ENCODE data around the gene EPB41.

DNA sequence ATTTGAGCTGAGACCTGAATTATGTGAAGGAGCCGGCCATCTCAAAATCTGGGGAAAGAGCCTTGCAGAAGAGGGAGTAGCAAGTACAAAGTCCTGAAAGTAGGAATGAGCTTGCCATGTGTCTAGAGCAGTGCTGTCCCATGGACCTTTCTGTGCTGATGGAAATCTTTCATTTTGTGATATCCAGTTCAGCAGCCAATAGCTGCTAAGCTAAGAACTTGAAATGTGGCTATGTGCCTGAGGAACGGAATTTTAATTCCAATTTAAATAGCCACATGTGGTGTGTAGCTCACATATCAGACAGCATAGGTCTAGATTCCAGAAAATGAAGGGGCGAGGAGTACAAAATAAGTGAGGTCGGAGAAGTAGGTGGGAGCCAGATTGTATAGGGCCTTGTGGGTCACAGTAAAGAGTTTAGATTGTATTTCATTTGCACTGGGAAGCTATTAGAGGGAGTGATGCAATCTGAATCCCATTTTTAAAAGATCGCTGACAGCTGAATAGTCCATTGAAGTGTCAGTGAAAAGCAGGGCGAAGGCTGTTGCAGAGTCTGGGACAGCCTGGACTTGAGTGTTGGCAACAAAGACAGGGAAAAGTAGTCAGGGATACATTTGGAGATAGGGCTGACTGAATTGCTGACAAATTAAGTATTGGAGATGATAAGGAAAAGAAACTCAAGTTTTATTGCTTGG, 129.1 kb downstream of the EPB41 start:
- TF ChIP-seq, protein P1, sequence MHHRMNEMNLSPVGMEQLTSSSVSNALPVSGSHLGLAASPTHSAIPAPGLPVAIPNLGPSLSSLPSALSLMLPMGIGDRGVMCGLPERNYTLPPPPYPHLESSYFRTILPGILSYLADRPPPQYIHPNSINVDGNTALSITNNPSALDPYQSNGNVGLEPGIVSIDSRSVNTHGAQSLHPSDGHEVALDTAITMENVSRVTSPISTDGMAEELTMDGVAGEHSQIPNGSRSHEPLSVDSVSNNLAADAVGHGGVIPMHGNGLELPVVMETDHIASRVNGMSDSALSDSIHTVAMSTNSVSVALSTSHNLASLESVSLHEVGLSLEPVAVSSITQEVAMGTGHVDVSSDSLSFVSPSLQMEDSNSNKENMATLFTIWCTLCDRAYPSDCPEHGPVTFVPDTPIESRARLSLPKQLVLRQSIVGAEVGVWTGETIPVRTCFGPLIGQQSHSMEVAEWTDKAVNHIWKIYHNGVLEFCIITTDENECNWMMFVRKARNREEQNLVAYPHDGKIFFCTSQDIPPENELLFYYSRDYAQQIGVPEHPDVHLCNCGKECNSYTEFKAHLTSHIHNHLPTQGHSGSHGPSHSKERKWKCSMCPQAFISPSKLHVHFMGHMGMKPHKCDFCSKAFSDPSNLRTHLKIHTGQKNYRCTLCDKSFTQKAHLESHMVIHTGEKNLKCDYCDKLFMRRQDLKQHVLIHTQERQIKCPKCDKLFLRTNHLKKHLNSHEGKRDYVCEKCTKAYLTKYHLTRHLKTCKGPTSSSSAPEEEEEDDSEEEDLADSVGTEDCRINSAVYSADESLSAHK (tag by site-specific recombination; IDR thresholded peaks at IDR 0.05) = no peak
- TF ChIP-seq ZNF621 (tag by site-specific recombination; IDR thresholded peaks at IDR 0.05) = no peak
- no peak for TF ChIP-seq ZNF114 (tag by site-specific recombination; IDR thresholded peaks at IDR 0.05)
- no peak for TF ChIP-seq CTCF (tag by site-specific recombination; IDR thresholded peaks at IDR 0.05)
- no peak for TF ChIP-seq ZNF776 (tag by site-specific recombination; IDR thresholded peaks at IDR 0.05; ENCODE audit: borderline replicate concordance)
- no peak for TF ChIP-seq PRDM1 (tag by site-specific recombination; IDR thresholded peaks at IDR 0.05)
- TF ChIP-seq HOXD13 (CRISPR knock-in tag; IDR thresholded peaks at IDR 0.05; ENCODE audit: borderline replicate concordance) = no peak
- TF ChIP-seq GFI1B (tag by site-specific recombination; IDR thresholded peaks at IDR 0.05) = no peak
- TF ChIP-seq, protein P2, sequence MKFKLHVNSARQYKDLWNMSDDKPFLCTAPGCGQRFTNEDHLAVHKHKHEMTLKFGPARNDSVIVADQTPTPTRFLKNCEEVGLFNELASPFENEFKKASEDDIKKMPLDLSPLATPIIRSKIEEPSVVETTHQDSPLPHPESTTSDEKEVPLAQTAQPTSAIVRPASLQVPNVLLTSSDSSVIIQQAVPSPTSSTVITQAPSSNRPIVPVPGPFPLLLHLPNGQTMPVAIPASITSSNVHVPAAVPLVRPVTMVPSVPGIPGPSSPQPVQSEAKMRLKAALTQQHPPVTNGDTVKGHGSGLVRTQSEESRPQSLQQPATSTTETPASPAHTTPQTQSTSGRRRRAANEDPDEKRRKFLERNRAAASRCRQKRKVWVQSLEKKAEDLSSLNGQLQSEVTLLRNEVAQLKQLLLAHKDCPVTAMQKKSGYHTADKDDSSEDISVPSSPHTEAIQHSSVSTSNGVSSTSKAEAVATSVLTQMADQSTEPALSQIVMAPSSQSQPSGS (tag by site-specific recombination; IDR thresholded peaks at IDR 0.05; ENCODE audit: low read depth) = no peak
- no peak for TF ChIP-seq KLF10 (tag by site-specific recombination; IDR thresholded peaks at IDR 0.05)
